Muscle layer of colon (tissue), 2 donors: ENCODE results near the gene CKAP2L.
"Not testable (repeated sequence)": the region's sequence is repeated elsewhere in the genome, so short reads cannot be mapped to it uniquely, and the experiment has no call there.

Source experiments
- H3K27ac ChIP-seq: one replicate; pipeline ENCODE4 v1.7.0; 2013; ENCODE audit warnings: low read depth, mild to moderate bottlenecking, low read length, moderate library complexity
- H3K27me3 ChIP-seq, 2 donors: one replicate each; pipeline ENCODE4 v1.7.0; 2013; ENCODE audit warnings: low read length in 2 of 2, mild to moderate bottlenecking in 2 of 2; ENCODE audit not compliant: insufficient read depth in 2 of 2, control insufficient read depth in 1 of 2
- H3K36me3 ChIP-seq: one replicate; pipeline ENCODE4 v1.7.0; 2013; ENCODE audit warnings: mild to moderate bottlenecking, low read length; ENCODE audit not compliant: insufficient read depth
- H3K4me1 ChIP-seq: one replicate; pipeline ENCODE4 v1.7.0; 2013; ENCODE audit warnings: mild to moderate bottlenecking, low read length; ENCODE audit not compliant: insufficient read depth
- H3K4me3 ChIP-seq, 2 donors: one replicate each; pipeline ENCODE4 v1.7.0; 2013; ENCODE audit warnings: low read length in 2 of 2, low read depth in 1 of 2, mild to moderate bottlenecking in 1 of 2, moderate library complexity in 1 of 2
- H3K9ac ChIP-seq: one replicate; pipeline ENCODE4 v1.7.0; 2013; ENCODE audit warnings: low read length
- H3K9me3 ChIP-seq: one replicate; pipeline ENCODE4 v1.7.0; 2013; ENCODE audit warnings: mild to moderate bottlenecking, low read length
- donor health status: abdominal sarcoma.
- donor health status: Adenocarcinoma of cecum.

CKAP2L gene

DNA sequence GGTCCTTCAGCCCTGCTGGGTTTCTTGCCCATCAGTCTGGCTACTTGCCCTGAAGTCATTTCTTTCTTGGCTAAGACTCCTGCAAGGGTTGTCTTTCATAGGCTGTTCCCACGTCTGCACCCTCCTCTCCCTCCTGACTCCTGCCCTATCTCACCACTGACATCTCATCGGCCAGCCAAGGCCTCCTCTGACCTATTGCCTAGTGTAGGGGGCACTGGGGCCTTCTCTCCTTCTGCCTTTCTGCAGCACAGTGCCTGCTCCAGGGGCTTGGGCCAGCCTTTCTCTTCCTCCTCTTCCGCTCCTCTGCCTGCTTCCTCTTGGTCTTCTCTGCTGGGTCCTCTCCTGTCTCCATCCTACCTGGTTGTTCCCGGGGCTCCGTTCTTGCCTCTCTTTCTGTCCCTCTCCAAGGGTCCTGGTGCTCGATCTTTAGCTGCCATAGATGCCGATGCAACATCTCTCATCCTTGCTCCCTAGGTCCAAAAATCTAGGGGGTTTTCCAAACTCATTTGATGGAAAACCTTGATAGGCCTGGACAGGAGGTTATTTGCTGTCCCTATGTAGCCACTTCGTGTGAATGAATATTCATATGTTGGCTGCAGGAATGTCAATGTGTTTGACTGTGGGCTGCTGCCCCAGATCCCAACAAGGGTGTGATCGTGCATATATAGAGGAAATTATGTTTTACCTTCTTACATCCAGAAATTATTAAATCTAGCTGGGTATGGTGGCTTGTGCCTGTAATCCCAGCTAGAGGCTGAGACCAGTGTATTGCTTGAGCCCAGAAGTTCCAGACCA is 53.3 kb downstream of the CKAP2L start:
- Histone ChIP-seq H3K36me3 (no peaks in the 10 kb centered on the region), H3K9me3 (no peaks in the 10 kb centered on the region), H3K4me3 (no peak overlapping the region), H3K9ac (no peak overlapping the region), H3K27me3 (peaks cover 0 to 3% of the 10 kb centered on the region in 2 donors), H3K27ac (no peak overlapping the region), H3K4me1 (no peaks in the 10 kb centered on the region)

- H3K9me3 ChIP-seq, result no peaks in the 10 kb centered on the region
- no peak overlapping the region for H3K4me3 ChIP-seq
- no peak overlapping the region for H3K9ac ChIP-seq
- H3K36me3 ChIP-seq, result no peaks in the 10 kb centered on the region
- no peaks in the 10 kb centered on the region for H3K4me1 ChIP-seq
- no peaks in the 10 kb centered on the region for H3K27me3 ChIP-seq
- H3K27ac ChIP-seq, result no peak overlapping the region
Observed at GRCh38 chr2:112709703-112710102, 54.7 kb downstream of the CKAP2L start.

- Histone ChIP-seq H3K4me3 (no peak overlapping the region), H3K9me3 (no peaks in the 10 kb centered on the region), H3K27ac (no peak overlapping the region), H3K9ac (no peak overlapping the region), H3K4me1 (no peaks in the 10 kb centered on the region), H3K36me3 (no peaks in the 10 kb centered on the region), H3K27me3 (no peaks in the 10 kb centered on the region)
Observed at GRCh38 chr2:112708968-112709367, 55.4 kb downstream of the CKAP2L start.

DNA sequence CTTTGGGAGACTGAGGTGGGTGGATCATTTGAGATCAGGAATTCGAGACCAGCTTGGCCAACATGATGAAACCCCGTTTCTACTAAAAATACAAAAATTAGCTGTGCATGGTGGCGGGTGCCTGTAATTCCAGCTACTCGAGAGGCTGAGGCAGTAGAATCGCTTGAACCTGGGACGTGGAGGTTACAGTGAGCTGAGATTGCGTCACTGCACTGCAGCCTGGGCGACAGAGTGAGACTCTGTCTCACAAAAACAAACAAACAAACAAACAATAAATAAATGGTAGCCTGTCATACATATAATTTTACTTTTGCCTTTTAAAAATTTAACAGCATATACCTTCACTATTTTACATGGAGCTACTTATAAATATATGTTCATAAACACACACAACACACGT is 57.5 kb downstream of the CKAP2L start:
- not testable (repeated sequence) for H3K27me3 ChIP-seq, H3K4me3 ChIP-seq, H3K27ac ChIP-seq, H3K36me3 ChIP-seq, H3K4me1 ChIP-seq, H3K9me3 ChIP-seq, H3K9ac ChIP-seq

DNA sequence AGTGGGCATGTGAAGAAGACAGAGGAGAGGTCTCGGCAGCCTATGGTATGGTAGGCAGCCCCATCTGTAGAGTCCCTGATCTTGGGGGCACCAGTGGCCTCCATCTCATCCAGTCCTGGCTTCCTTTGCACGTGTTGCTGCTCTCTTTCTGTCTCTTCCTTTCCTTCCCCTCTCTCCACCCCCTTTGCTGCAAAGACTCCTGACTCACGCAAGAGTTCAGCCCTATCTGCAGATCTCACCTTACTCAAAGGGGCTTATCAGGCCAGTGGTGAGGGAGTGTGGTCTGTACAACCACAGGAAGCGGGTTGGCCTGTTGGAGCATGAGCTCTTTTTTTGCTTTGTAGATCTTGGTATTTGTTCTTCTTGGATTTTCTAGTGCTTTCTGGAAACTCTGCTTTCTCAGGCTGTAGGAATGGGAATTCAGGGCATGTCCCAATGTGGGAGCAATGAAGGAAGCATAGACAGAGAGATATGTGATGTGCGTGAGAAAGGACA is 58.2 kb downstream of the CKAP2L start:
- no peaks in the 10 kb centered on the region for H3K4me1 ChIP-seq
- no peak overlapping the region for H3K27ac ChIP-seq
- H3K9me3 ChIP-seq, result no peaks in the 10 kb centered on the region
- H3K9ac ChIP-seq, result no peak overlapping the region
- H3K4me3 ChIP-seq, result no peak overlapping the region
- H3K36me3 ChIP-seq, result no peaks in the 10 kb centered on the region
- H3K27me3 ChIP-seq, result no peaks in the 10 kb centered on the region

- no peaks in the 10 kb centered on the region for H3K9me3 ChIP-seq
- no peaks in the 10 kb centered on the region for H3K27me3 ChIP-seq
- H3K4me3 ChIP-seq, result no peak overlapping the region
- H3K9ac ChIP-seq, result no peak overlapping the region
- H3K4me1 ChIP-seq, result peaks cover 3% of the 10 kb centered on the region
- no peak overlapping the region for H3K27ac ChIP-seq
- no peaks in the 10 kb centered on the region for H3K36me3 ChIP-seq
Observed at GRCh38 chr2:112705575-112705974, 58.8 kb downstream of the CKAP2L start.

DNA sequence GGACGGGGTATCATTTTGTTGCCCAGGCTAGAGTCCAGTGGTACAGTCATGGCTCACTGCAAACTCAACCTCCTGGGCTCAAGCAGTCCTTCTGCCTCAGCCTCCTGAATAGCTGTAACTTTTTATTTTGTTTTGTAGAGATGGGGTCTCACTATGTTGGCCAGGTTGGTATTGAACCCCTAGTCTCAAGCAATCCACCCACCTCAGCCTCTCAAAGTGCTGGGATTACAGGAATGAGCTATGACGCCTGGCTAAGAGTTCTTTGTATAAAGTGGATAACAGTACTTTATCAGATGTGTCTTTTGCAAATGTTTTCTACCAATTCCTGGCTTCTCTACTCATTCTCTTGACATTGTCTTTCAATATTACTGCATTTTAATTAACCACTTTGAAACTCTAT is 60.7 kb downstream of the CKAP2L start:
- H3K27ac ChIP-seq, result no peak overlapping the region
- no peak overlapping the region for H3K4me3 ChIP-seq
- H3K27me3 ChIP-seq, result no peaks in the 10 kb centered on the region
- no peaks in the 10 kb centered on the region for H3K36me3 ChIP-seq
- no peak overlapping the region for H3K9ac ChIP-seq
- H3K4me1 ChIP-seq, result peaks cover 4% of the 10 kb centered on the region
- no peaks in the 10 kb centered on the region for H3K9me3 ChIP-seq

DNA sequence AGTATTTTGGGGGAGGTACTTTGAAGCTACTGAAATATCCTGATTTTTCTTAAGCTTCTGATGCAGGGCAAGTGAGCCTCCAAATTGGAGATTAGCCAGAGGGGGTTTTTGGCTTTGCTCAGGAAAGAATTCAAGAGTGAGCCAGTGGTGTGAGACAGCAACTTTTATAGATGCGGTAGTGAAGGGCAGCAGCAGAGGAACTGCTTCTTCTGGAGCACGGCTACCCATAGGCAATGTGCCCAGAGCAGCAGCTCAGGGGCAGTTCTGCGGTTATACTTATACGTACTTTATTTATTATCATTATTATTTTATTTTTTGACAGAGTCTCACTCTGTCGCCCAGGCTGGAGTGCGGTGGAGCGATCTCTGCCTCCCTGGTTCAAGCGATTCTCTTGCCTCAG is 63.4 kb downstream of the CKAP2L start:
- Histone ChIP-seq H3K27ac (no peak overlapping the region), H3K36me3 (no peaks in the 10 kb centered on the region), H3K27me3 (no peaks in the 10 kb centered on the region), H3K9me3 (no peaks in the 10 kb centered on the region), H3K4me1 (peaks cover 4% of the 10 kb centered on the region), H3K4me3 (no peak overlapping the region), H3K9ac (no peak overlapping the region)

GRCh38 chr2:112699984-112700667 is 64.3 kb downstream of the CKAP2L start:
- H3K36me3 ChIP-seq, result no peaks in the 10 kb centered on the region
- no peak overlapping the region for H3K9ac ChIP-seq
- H3K9me3 ChIP-seq, result no peaks in the 10 kb centered on the region
- peaks cover 4% of the 10 kb centered on the region for H3K4me1 ChIP-seq
- no peaks in the 10 kb centered on the region for H3K27me3 ChIP-seq
- H3K27ac ChIP-seq, result no peak overlapping the region
- no peak overlapping the region for H3K4me3 ChIP-seq

DNA sequence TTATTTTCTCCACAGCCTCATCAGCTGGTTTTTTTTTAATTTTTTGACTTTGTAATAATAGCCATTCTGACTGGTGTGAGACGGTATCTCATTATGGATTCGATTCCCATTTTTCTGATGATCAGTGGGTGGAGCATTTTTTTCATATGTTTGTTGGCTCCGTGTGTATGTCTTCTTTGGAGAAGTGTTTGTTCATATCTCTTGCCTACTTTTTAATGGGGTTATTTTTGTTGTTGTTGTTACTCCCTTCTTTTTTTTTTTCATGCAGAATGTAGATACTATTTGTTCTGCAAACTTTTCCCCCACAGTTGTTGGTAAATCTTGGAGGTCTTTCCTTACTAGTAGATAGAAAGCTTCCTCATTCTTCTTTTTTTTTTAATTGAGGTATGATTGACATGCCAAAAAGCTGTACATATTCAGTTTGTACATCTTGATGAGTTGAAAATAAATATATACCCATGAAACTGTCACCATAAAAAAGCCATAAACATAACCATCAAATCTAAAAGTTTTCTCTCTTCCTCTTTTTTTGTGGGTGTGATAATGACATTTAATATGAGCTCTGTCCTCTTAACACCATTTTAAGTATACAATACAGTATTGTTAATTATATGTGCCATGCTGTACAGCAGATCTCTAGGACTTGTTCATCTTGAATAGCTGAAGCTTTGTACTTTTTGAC is 65.4 kb downstream of the CKAP2L start:
- peaks cover 4% of the 10 kb centered on the region for H3K4me1 ChIP-seq
- no peak overlapping the region for H3K4me3 ChIP-seq
- no peak overlapping the region for H3K9ac ChIP-seq
- H3K9me3 ChIP-seq, result no peaks in the 10 kb centered on the region
- no peak overlapping the region for H3K27ac ChIP-seq
- H3K36me3 ChIP-seq, result no peaks in the 10 kb centered on the region
- no peaks in the 10 kb centered on the region for H3K27me3 ChIP-seq

- no peak overlapping the region for H3K9ac ChIP-seq
- H3K27me3 ChIP-seq, result no peaks in the 10 kb centered on the region
- H3K27ac ChIP-seq, result no peak overlapping the region
- H3K36me3 ChIP-seq, result no peaks in the 10 kb centered on the region
- H3K4me1 ChIP-seq, result no peaks in the 10 kb centered on the region
- H3K4me3 ChIP-seq, result no peak overlapping the region
- H3K9me3 ChIP-seq, result no peaks in the 10 kb centered on the region
Observed at GRCh38 chr2:112694182-112694581, 70.2 kb downstream of the CKAP2L start.
